ENCODE measurements around the gene FOXA2. TPM values are rescaled to one million over a fixed set of nuclear protein-coding genes. Genes with fewer than 3 reads are reported as not detected.

The FOXA2 gene
- total RNA-seq, 1 donor = not detected

- Histone ChIP-seq H3K36me3 (ENCODE audit: insufficient read depth, low read length) (no peaks in the 10 kb centered on the region), H3K4me1 (ENCODE audit: insufficient read depth, low read length) (no peaks in the 10 kb centered on the region), H3K27me3 (ENCODE audit: insufficient read depth, low read length) (no peaks in the 10 kb centered on the region), H3K9me3 (ENCODE audit: low read depth, low read length) (no peaks in the 10 kb centered on the region), H2AFZ (ENCODE audit: low read length) (no peak overlapping the region), H3K27ac (ENCODE audit: low read depth, low read length) (no peak overlapping the region), H3K4me3 (ENCODE audit: insufficient read depth, low read length) (no peak overlapping the region), H3K79me2 (ENCODE audit: insufficient read depth, low read length) (no peaks in the 10 kb centered on the region), H4K20me1 (ENCODE audit: insufficient read depth, low read length) (no peaks in the 10 kb centered on the region), H3K4me2 (ENCODE audit: insufficient read depth, low read length) (no peak overlapping the region)
- DNase-seq (ENCODE audit: insufficient read length, low spot score, missing footprints) = no peak
- TF ChIP-seq, protein P1, sequence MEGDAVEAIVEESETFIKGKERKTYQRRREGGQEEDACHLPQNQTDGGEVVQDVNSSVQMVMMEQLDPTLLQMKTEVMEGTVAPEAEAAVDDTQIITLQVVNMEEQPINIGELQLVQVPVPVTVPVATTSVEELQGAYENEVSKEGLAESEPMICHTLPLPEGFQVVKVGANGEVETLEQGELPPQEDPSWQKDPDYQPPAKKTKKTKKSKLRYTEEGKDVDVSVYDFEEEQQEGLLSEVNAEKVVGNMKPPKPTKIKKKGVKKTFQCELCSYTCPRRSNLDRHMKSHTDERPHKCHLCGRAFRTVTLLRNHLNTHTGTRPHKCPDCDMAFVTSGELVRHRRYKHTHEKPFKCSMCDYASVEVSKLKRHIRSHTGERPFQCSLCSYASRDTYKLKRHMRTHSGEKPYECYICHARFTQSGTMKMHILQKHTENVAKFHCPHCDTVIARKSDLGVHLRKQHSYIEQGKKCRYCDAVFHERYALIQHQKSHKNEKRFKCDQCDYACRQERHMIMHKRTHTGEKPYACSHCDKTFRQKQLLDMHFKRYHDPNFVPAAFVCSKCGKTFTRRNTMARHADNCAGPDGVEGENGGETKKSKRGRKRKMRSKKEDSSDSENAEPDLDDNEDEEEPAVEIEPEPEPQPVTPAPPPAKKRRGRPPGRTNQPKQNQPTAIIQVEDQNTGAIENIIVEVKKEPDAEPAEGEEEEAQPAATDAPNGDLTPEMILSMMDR (IDR thresholded peaks at IDR 0.05; ENCODE audit: extremely low read depth, low read depth, low read length) = no peak
Measured at GRCh38 chr20:22619272-22619671, 34.9 kb upstream of the FOXA2 start.

DNA sequence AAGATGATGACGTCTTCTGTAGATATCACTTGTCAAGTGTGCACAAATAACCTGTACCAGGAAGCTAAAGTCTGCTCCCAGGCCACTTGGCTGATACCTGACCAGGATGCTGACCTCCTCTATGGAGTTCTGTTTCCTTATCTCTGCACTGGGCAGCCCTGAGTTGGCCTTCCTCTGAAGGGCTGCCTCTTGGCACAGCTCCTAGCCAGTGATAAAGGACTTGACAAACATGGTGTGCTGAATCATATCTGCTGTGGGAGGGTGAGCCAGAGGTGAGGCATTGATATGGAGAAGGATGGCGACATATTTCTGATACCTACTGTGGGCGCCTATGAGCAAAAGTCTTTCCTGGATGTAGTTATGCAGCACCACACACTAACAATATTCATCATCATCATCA, 32.8 kb upstream of the FOXA2 start:
- no peaks in the 10 kb centered on the region for H3K36me3 ChIP-seq (ENCODE audit: insufficient read depth, low read length)
- no peak overlapping the region for H2AFZ ChIP-seq (ENCODE audit: low read length)
- TF ChIP-seq, protein P1 (IDR thresholded peaks at IDR 0.05; ENCODE audit: extremely low read depth, low read depth, low read length) = no peak
- H3K27me3 ChIP-seq (ENCODE audit: insufficient read depth, low read length) = no peaks in the 10 kb centered on the region
- H3K4me1 ChIP-seq (ENCODE audit: insufficient read depth, low read length) = no peaks in the 10 kb centered on the region
- no peak overlapping the region for H3K27ac ChIP-seq (ENCODE audit: low read depth, low read length)
- H3K4me3 ChIP-seq (ENCODE audit: insufficient read depth, low read length) = no peak overlapping the region
- no peak for DNase-seq (ENCODE audit: insufficient read length, low spot score, missing footprints)
- H3K9me3 ChIP-seq (ENCODE audit: low read depth, low read length) = no peaks in the 10 kb centered on the region
- no peak overlapping the region for H3K4me2 ChIP-seq (ENCODE audit: insufficient read depth, low read length)
- no peaks in the 10 kb centered on the region for H3K79me2 ChIP-seq (ENCODE audit: insufficient read depth, low read length)
- no peaks in the 10 kb centered on the region for H4K20me1 ChIP-seq (ENCODE audit: insufficient read depth, low read length)

DNA sequence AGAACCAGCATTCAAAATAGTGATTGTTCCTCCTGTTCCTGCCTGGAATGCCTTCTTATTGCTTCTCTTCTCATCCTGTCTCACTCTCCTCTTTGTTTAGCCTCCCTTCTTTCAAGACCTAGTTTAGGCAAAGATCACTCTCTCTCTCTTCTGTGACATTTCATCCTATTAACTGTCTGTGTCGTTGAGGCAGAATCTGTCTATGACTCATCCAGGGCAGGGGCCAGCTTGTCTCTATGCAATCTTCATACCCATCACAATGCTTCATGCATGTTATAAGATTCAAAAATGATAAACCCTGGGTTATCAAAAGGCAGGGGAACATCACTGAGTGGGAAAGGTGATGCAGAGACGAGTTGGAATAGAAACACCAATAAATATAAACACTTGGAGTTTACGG, 32.2 kb upstream of the FOXA2 start:
- H4K20me1 ChIP-seq (ENCODE audit: insufficient read depth, low read length) = no peaks in the 10 kb centered on the region
- TF ChIP-seq, protein P1 (IDR thresholded peaks at IDR 0.05; ENCODE audit: extremely low read depth, low read depth, low read length) = no peak
- H3K9me3 ChIP-seq (ENCODE audit: low read depth, low read length) = no peaks in the 10 kb centered on the region
- H3K4me3 ChIP-seq (ENCODE audit: insufficient read depth, low read length) = no peak overlapping the region
- H3K4me1 ChIP-seq (ENCODE audit: insufficient read depth, low read length) = no peaks in the 10 kb centered on the region
- no peaks in the 10 kb centered on the region for H3K79me2 ChIP-seq (ENCODE audit: insufficient read depth, low read length)
- H2AFZ ChIP-seq (ENCODE audit: low read length) = no peak overlapping the region
- no peak overlapping the region for H3K4me2 ChIP-seq (ENCODE audit: insufficient read depth, low read length)
- no peak overlapping the region for H3K27ac ChIP-seq (ENCODE audit: low read depth, low read length)
- no peaks in the 10 kb centered on the region for H3K36me3 ChIP-seq (ENCODE audit: insufficient read depth, low read length)
- H3K27me3 ChIP-seq (ENCODE audit: insufficient read depth, low read length) = no peaks in the 10 kb centered on the region
- DNase-seq (ENCODE audit: insufficient read length, low spot score, missing footprints) = no peak

GRCh38 chr20:22615425-22615824, 31.1 kb upstream of the FOXA2 start:
- Histone ChIP-seq H3K4me2 (ENCODE audit: insufficient read depth, low read length) (no peak overlapping the region), H2AFZ (ENCODE audit: low read length) (no peak overlapping the region), H3K4me3 (ENCODE audit: insufficient read depth, low read length) (no peak overlapping the region), H3K36me3 (ENCODE audit: insufficient read depth, low read length) (no peaks in the 10 kb centered on the region), H3K27ac (ENCODE audit: low read depth, low read length) (no peak overlapping the region), H3K4me1 (ENCODE audit: insufficient read depth, low read length) (no peaks in the 10 kb centered on the region), H3K27me3 (ENCODE audit: insufficient read depth, low read length) (no peaks in the 10 kb centered on the region), H4K20me1 (ENCODE audit: insufficient read depth, low read length) (no peaks in the 10 kb centered on the region), H3K79me2 (ENCODE audit: insufficient read depth, low read length) (no peaks in the 10 kb centered on the region), H3K9me3 (ENCODE audit: low read depth, low read length) (no peaks in the 10 kb centered on the region)
- DNase-seq (ENCODE audit: insufficient read length, low spot score, missing footprints) = no peak
- TF ChIP-seq, protein P1 (IDR thresholded peaks at IDR 0.05; ENCODE audit: extremely low read depth, low read depth, low read length) = no peak

Measured in osteoblast (primary cell).